ENCODE measurements around the gene LBHD2.

LBHD2 gene

GRCh38 chr14:103103461-103104388, 19.7 kb downstream of the LBHD2 start:
- Histone ChIP-seq H3K36me3 (ENCODE audit: control insufficient read depth in 5 of 5, insufficient read depth in 5 of 5, low read length in 5 of 5) (no peaks in the 10 kb centered on the region), H3K4me1 (ENCODE audit: control insufficient read depth in 5 of 5, insufficient read depth in 5 of 5, low read length in 5 of 5) (peaks cover 0 to 44% (median 35%) of the 10 kb centered on the region in 5 donors), H3K9me3 (ENCODE audit: control insufficient read depth in 5 of 5, low read length in 5 of 5) (no peaks in the 10 kb centered on the region), H3K27ac (ENCODE audit: low read depth, low read length) (no peak overlapping the region), H3K9ac (ENCODE audit: low read length in 5 of 5) (peak overlapping the region in 1 of 5 donors; percentile 14), H3K27me3 (ENCODE audit: control insufficient read depth in 5 of 5, insufficient read depth in 4 of 5, low read length in 5 of 5) (peaks cover 27 to 45% (median 34%) of the 10 kb centered on the region in 5 donors), H3K4me3 (ENCODE audit: low read depth in 1 of 5, low read length in 5 of 5) (peak overlapping the region in 2 of 5 donors; percentile 16 to 56)

DNA sequence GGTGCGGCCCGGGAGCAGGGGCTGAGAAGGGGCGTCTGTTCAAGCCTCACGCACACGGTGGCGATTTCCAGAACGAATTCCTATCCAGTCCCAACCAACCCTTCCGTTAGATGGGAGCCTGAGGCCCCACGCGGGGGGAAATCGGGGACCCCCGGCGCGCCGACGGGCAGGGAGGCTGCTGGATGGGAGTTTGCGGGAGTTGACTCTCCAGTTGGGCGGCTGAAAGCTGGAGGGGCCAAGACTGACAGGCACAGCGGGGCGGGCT, 20.3 kb downstream of the LBHD2 start:
- Histone ChIP-seq H3K27me3 (ENCODE audit: control insufficient read depth in 5 of 5, insufficient read depth in 4 of 5, low read length in 5 of 5) (peaks cover 27 to 44% (median 33%) of the 10 kb centered on the region in 5 donors), H3K27ac (ENCODE audit: low read depth, low read length) (no peak overlapping the region), H3K9ac (ENCODE audit: low read length in 5 of 5) (no peak overlapping the region), H3K36me3 (ENCODE audit: control insufficient read depth in 5 of 5, insufficient read depth in 5 of 5, low read length in 5 of 5) (no peaks in the 10 kb centered on the region), H3K4me3 (ENCODE audit: low read depth in 1 of 5, low read length in 5 of 5) (peak overlapping the region in 1 of 5 donors; percentile 56), H3K4me1 (ENCODE audit: control insufficient read depth in 5 of 5, insufficient read depth in 5 of 5, low read length in 5 of 5) (peaks cover 0 to 41% (median 35%) of the 10 kb centered on the region in 5 donors), H3K9me3 (ENCODE audit: control insufficient read depth in 5 of 5, low read length in 5 of 5) (no peaks in the 10 kb centered on the region)

DNA sequence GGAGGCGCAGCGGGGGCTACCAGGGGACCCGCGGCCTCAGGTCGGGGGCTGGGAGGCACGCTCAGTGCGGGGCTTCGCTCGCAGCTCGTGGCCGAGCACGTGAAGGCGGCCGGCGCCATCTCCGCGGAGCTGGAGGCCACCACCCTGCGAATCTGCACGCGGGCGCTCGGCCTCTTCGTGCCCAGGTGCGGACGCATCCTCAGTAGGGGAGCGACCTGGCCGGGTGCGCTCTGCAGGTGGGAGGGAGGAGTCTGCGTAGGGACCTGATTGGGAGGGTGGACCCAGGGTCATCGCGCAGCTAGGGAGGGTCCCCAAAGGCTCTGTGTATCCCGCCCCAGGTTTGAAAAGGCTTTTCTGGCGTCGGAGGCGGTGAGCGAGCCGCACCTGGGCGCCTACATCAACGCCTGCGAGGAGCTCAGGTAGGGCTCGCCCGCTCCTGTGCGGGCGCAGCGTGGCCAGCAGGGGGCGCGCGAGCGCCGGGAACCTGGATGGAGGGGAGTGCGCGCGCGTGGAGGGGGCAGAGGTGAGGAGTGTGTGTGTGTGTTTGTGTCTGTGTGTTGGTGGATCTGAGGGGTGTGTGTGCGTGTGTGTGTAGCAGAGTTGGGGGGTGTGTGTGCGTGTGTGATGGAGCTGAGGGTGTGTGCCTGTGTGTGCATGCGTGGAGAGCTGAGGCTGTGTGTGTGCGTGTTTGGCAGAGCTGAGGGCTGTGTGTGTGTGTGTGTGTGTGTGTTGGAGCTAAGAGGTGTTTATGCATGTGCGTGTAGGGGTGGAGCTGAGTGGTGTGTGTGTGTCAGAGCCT, 20.8 kb downstream of the LBHD2 start:
- peaks cover 27 to 40% (median 33%) of the 10 kb centered on the region in 5 donors for H3K27me3 ChIP-seq (ENCODE audit: control insufficient read depth in 5 of 5, insufficient read depth in 4 of 5, low read length in 5 of 5)

GRCh38 chr14:103105580-103106150, 21.7 kb downstream of the LBHD2 start:
- Histone ChIP-seq H3K4me3 (ENCODE audit: low read depth in 1 of 5, low read length in 5 of 5) (no peak overlapping the region), H3K4me1 (ENCODE audit: control insufficient read depth in 5 of 5, insufficient read depth in 5 of 5, low read length in 5 of 5) (peaks cover 2 to 52% (median 46%) of the 10 kb centered on the region in 5 donors), H3K9ac (ENCODE audit: low read length in 5 of 5) (no peak overlapping the region), H3K27ac (ENCODE audit: low read depth, low read length) (no peak overlapping the region), H3K36me3 (ENCODE audit: control insufficient read depth in 5 of 5, insufficient read depth in 5 of 5, low read length in 5 of 5) (no peaks in the 10 kb centered on the region), H3K9me3 (ENCODE audit: control insufficient read depth in 5 of 5, low read length in 5 of 5) (no peaks in the 10 kb centered on the region), H3K27me3 (ENCODE audit: control insufficient read depth in 5 of 5, insufficient read depth in 4 of 5, low read length in 5 of 5) (peaks cover 21 to 34% (median 30%) of the 10 kb centered on the region in 5 donors)

More for the DNA sequence above, 20.8 kb downstream of the LBHD2 start:
- no peak overlapping the region for H3K9ac ChIP-seq (ENCODE audit: low read length in 5 of 5)
- H3K36me3 ChIP-seq (ENCODE audit: control insufficient read depth in 5 of 5, insufficient read depth in 5 of 5, low read length in 5 of 5), result no peaks in the 10 kb centered on the region
- H3K4me1 ChIP-seq (ENCODE audit: control insufficient read depth in 5 of 5, insufficient read depth in 5 of 5, low read length in 5 of 5), result peaks cover 0 to 44% (median 38%) of the 10 kb centered on the region in 5 donors
- no peaks in the 10 kb centered on the region for H3K9me3 ChIP-seq (ENCODE audit: control insufficient read depth in 5 of 5, low read length in 5 of 5)
- no peak overlapping the region for H3K4me3 ChIP-seq (ENCODE audit: low read depth in 1 of 5, low read length in 5 of 5)
- H3K27ac ChIP-seq (ENCODE audit: low read depth, low read length), result no peak overlapping the region

DNA sequence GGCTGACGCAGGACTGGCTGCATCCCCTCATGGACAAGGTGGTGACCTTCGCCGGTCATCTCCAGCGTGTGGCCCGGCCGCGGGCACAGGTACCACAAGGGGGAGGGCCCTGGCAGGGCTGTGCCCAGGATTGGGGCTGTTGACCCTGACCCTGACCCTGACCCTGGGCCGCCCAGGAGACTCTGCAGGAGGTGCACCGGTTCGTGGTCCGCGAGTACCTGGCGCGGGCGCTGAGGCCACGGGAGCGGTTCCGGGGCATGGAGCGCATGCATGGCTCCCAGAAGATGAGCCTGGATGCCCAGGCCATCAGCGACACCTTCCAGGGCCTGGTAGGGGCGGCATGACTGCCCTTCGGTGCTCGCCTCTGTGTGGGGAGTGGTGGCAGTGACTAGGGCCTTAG, 23.4 kb downstream of the LBHD2 start:
- H3K9ac ChIP-seq (ENCODE audit: low read length in 5 of 5), result no peak overlapping the region
- peaks cover 16 to 21% (median 18%) of the 10 kb centered on the region in 5 donors for H3K27me3 ChIP-seq (ENCODE audit: control insufficient read depth in 5 of 5, insufficient read depth in 4 of 5, low read length in 5 of 5)
- no peak overlapping the region for H3K27ac ChIP-seq (ENCODE audit: low read depth, low read length)
- H3K4me1 ChIP-seq (ENCODE audit: control insufficient read depth in 5 of 5, insufficient read depth in 5 of 5, low read length in 5 of 5), result peaks cover 4 to 63% (median 56%) of the 10 kb centered on the region in 5 donors
- H3K4me3 ChIP-seq (ENCODE audit: low read depth in 1 of 5, low read length in 5 of 5), result no peak overlapping the region
- H3K36me3 ChIP-seq (ENCODE audit: control insufficient read depth in 5 of 5, insufficient read depth in 5 of 5, low read length in 5 of 5), result no peaks in the 10 kb centered on the region
- no peaks in the 10 kb centered on the region for H3K9me3 ChIP-seq (ENCODE audit: control insufficient read depth in 5 of 5, low read length in 5 of 5)

GRCh38 chr14:103107941-103108748, 24.1 kb downstream of the LBHD2 start:
- peaks cover 10 to 14% (median 13%) of the 10 kb centered on the region in 5 donors for H3K27me3 ChIP-seq (ENCODE audit: control insufficient read depth in 5 of 5, insufficient read depth in 4 of 5, low read length in 5 of 5)
- no peak overlapping the region for H3K4me3 ChIP-seq (ENCODE audit: low read depth in 1 of 5, low read length in 5 of 5)
- peaks cover 4 to 64% (median 59%) of the 10 kb centered on the region in 5 donors for H3K4me1 ChIP-seq (ENCODE audit: control insufficient read depth in 5 of 5, insufficient read depth in 5 of 5, low read length in 5 of 5)
- peak overlapping the region; percentile 57 for H3K27ac ChIP-seq (ENCODE audit: low read depth, low read length)
- peak overlapping the region in 2 of 5 donors; percentile 23 to 62 for H3K9ac ChIP-seq (ENCODE audit: low read length in 5 of 5)
- H3K9me3 ChIP-seq (ENCODE audit: control insufficient read depth in 5 of 5, low read length in 5 of 5), result no peaks in the 10 kb centered on the region
- H3K36me3 ChIP-seq (ENCODE audit: control insufficient read depth in 5 of 5, insufficient read depth in 5 of 5, low read length in 5 of 5), result no peaks in the 10 kb centered on the region

DNA sequence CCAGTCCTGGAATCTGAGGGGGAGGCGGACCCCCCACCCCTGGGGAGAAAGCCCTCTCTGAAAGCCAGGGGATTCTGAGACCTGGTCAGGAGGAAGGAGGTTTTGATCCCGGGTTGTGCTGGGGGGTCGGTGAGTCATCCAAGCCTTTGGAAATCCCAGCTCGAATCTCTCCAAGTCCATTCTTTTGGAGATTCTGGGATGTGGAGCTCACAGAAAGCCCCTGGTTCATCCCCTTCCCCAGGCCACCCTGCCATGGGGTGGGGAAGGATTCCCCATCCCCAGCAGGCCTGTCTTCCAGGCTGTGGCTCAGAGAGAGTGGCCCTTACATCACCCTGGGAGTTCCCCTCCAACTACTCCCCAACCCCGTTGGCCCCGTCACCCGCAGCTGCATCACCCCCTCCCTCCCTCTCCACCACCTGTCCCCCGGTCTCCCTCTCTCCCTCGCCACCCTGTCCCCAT, 24.8 kb downstream of the LBHD2 start:
- Histone ChIP-seq H3K4me3 (ENCODE audit: low read depth in 1 of 5, low read length in 5 of 5) (no peak overlapping the region), H3K9ac (ENCODE audit: low read length in 5 of 5) (peak overlapping the region in 1 of 5 donors; percentile 62), H3K27ac (ENCODE audit: low read depth, low read length) (peak overlapping the region; percentile 57), H3K4me1 (ENCODE audit: control insufficient read depth in 5 of 5, insufficient read depth in 5 of 5, low read length in 5 of 5) (peaks cover 4 to 59% (median 56%) of the 10 kb centered on the region in 5 donors), H3K9me3 (ENCODE audit: control insufficient read depth in 5 of 5, low read length in 5 of 5) (no peaks in the 10 kb centered on the region), H3K36me3 (ENCODE audit: control insufficient read depth in 5 of 5, insufficient read depth in 5 of 5, low read length in 5 of 5) (no peaks in the 10 kb centered on the region), H3K27me3 (ENCODE audit: control insufficient read depth in 5 of 5, insufficient read depth in 4 of 5, low read length in 5 of 5) (peaks cover 6 to 8% (median 8%) of the 10 kb centered on the region in 5 donors)

GRCh38 chr14:103109535-103110441, 25.8 kb downstream of the LBHD2 start:
- H3K9ac ChIP-seq (ENCODE audit: low read length in 5 of 5), result peak overlapping the region in 1 of 5 donors; percentile 35
- H3K4me1 ChIP-seq (ENCODE audit: control insufficient read depth in 5 of 5, insufficient read depth in 5 of 5, low read length in 5 of 5), result peaks cover 6 to 59% (median 53%) of the 10 kb centered on the region in 5 donors
- H3K36me3 ChIP-seq (ENCODE audit: control insufficient read depth in 5 of 5, insufficient read depth in 5 of 5, low read length in 5 of 5), result no peaks in the 10 kb centered on the region
- peaks cover 0 to under 1% (median under 1%) of the 10 kb centered on the region in 5 donors for H3K27me3 ChIP-seq (ENCODE audit: control insufficient read depth in 5 of 5, insufficient read depth in 4 of 5, low read length in 5 of 5)
- no peaks in the 10 kb centered on the region for H3K9me3 ChIP-seq (ENCODE audit: control insufficient read depth in 5 of 5, low read length in 5 of 5)
- peak overlapping the region in 3 of 5 donors; percentile 6 to 30 (median 30) for H3K4me3 ChIP-seq (ENCODE audit: low read depth in 1 of 5, low read length in 5 of 5)
- H3K27ac ChIP-seq (ENCODE audit: low read depth, low read length), result peak overlapping the region; percentile 46
